ENCODE measurements around the gene VPS9D1.
A peak's percentile ranks its signal among the peaks of the same experiment; 100 is the strongest.

VPS9D1 gene

DNA sequence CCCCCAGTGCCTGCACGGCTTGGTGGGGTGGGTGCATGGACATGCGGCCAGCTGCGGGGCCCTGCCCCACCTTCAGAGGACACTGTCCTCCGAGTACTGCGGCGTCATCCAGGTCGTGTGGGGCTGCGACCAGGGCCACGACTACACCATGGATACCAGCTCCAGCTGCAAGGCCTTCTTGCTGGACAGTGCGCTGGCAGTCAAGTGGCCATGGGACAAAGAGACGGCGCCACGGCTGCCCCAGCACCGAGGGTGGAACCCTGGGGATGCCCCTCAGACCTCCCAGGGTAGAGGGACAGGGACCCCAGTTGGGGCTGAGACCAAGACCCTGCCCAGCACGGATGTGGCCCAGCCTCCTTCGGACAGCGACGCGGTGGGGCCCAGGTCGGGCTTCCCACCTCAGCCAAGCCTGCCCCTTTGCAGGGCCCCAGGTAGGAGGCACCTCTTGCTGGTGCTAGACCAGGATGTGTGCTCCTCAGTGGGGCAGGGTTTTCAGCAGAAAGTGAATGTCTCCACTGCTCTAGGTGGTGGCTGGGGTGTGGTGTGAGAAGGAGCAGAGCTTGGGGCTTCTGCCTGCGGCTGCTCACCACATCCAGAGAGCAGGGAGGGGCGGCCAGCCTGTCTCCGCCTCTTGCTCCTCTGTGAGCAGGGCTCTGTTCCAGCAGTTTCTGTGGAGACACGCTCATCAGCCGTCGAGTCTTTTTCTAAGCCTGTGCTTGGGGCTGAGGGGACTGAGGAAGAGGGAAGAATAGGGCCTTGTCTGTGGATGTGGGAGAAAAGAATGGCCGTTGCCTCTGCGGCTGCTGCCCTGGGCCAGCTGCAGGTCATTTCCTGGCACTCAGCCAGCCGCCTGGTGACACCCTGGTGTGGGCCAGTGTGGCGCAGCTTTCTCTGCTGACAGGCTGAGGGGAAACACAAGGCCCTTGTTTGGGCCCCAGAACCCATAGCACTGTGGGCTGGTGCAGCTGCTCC, 2.9 kb upstream of the VPS9D1 start:
- Histone ChIP-seq H3K36me3 (ENCODE audit: control insufficient read depth, insufficient read depth, low read length) (peaks cover 20% of the 10 kb centered on the region), H3K4me3 (replicated peaks; ENCODE audit: low read depth, low read length) (peak overlapping the region; percentile 78), H3K27me3 (replicated peaks; ENCODE audit: control insufficient read depth, insufficient read depth, low read length) (no peaks in the 10 kb centered on the region)
- no peak for DNase-seq (ENCODE audit: extremely low read depth, insufficient read length)
- TF ChIP-seq, protein P1, sequence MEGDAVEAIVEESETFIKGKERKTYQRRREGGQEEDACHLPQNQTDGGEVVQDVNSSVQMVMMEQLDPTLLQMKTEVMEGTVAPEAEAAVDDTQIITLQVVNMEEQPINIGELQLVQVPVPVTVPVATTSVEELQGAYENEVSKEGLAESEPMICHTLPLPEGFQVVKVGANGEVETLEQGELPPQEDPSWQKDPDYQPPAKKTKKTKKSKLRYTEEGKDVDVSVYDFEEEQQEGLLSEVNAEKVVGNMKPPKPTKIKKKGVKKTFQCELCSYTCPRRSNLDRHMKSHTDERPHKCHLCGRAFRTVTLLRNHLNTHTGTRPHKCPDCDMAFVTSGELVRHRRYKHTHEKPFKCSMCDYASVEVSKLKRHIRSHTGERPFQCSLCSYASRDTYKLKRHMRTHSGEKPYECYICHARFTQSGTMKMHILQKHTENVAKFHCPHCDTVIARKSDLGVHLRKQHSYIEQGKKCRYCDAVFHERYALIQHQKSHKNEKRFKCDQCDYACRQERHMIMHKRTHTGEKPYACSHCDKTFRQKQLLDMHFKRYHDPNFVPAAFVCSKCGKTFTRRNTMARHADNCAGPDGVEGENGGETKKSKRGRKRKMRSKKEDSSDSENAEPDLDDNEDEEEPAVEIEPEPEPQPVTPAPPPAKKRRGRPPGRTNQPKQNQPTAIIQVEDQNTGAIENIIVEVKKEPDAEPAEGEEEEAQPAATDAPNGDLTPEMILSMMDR (IDR thresholded peaks at IDR 0.05; ENCODE audit: insufficient read depth, low read length, poor library complexity, severe bottlenecking), result no peak

DNA sequence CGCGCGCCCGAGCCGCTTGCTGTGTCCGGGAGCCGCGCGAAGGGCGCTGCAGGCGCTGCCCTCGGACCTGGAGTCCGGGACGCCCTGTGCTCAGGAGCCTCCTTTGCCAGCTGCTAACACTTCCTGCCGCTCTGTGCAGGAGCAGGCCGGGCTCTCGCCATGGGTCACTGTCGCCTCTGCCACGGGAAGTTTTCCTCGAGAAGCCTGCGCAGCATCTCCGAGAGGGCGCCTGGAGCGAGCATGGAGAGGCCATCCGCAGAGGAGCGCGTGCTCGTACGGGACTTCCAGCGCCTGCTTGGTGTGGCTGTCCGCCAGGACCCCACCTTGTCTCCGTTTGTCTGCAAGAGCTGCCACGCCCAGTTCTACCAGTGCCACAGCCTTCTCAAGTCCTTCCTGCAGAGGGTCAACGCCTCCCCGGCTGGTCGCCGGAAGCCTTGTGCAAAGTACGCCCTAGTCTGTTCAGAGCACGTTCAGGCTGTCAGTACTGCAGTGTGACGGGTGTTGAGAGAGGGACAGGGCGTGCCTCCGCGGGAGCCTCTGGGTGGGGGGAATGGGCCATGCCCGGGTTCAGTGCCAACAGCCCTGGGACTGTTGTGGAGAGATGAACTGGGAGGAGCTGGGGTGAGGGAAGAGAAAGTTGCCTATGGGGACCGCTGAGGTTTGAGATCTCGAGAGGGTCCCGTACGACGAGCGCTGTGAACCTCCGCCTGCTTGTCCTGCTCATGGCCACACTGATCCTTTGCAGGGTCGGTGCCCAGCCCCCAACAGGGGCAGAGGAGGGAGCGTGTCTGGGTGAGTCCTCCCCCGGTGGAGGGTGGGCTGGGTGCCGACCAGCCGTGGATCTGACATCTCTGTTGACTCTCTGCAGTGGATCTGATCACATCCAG, 1.9 kb upstream of the VPS9D1 start:
- H3K4me3 ChIP-seq (replicated peaks; ENCODE audit: low read depth, low read length), result peak overlapping the region; percentile 78
- TF ChIP-seq, protein P1 (IDR thresholded peaks at IDR 0.05; ENCODE audit: insufficient read depth, low read length, poor library complexity, severe bottlenecking), result no peak
- no peaks in the 10 kb centered on the region for H3K27me3 ChIP-seq (replicated peaks; ENCODE audit: control insufficient read depth, insufficient read depth, low read length)
- DNase-seq (ENCODE audit: extremely low read depth, insufficient read length), result peak; percentile 68
- H3K36me3 ChIP-seq (ENCODE audit: control insufficient read depth, insufficient read depth, low read length), result peaks cover 18% of the 10 kb centered on the region

DNA sequence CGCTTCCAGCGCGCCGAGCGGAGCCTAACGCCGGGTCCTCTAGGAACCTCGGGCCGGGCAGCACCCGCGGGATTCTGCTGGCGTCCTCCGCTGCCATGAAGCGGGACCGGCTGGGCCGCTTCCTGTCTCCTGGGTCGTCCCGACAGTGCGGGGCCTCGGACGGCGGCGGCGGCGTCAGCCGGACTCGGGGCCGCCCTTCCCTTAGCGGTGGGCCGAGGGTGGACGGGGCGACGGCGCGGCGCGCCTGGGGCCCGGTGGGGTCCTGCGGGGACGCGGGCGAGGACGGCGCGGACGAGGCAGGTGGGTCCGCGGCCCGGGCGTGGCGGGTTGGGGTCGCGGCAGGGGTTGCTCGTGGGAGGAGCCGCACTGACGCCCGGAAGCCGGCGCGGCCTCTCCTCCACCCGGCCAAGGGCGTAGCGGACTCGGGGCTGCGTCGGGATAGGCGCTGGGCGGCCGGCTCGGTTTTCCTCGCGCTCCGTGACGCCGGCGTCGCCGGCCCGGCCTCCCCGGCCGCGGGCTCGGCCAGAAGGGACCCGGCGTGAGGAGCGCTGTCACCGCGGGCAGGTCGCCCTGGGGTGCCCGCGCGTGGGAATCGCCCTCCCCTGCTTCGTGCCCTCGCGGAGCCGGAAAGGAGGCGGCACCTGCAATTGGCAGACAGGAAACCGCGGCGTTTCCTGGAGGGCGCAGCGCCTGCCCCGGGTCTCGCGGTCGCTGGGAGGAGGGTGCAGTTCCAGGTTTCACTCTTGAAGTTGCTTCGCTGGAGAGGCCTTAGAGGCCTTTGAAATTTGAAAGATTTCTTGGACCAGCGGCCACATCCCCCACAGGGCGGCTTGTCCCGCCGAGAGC, 1.1 kb upstream of the VPS9D1 start:
- H3K36me3 ChIP-seq (ENCODE audit: control insufficient read depth, insufficient read depth, low read length), result peaks cover 14% of the 10 kb centered on the region
- TF ChIP-seq, protein P1 (IDR thresholded peaks at IDR 0.05; ENCODE audit: insufficient read depth, low read length, poor library complexity, severe bottlenecking), result no peak
- peak overlapping the region; percentile 78 for H3K4me3 ChIP-seq (replicated peaks; ENCODE audit: low read depth, low read length)
- DNase-seq (ENCODE audit: extremely low read depth, insufficient read length), result peak; percentile 82
- H3K27me3 ChIP-seq (replicated peaks; ENCODE audit: control insufficient read depth, insufficient read depth, low read length), result no peaks in the 10 kb centered on the region

DNA sequence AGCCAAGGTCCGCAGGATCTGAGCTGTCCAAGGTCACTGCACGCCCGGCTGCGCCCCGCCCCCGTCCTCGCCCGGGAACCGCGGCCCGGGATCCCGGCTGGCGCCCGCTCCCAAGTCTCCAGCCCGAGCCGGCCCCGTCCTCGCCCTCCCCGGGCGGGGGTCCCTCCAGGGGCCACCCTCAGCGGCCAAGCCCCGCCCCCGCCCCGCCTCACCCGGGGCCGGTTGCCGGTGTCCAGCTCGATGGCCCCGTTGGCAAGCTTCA, 216 bp downstream of the VPS9D1 start:
- Histone ChIP-seq H3K27me3 (replicated peaks; ENCODE audit: control insufficient read depth, insufficient read depth, low read length) (no peaks in the 10 kb centered on the region), H3K36me3 (ENCODE audit: control insufficient read depth, insufficient read depth, low read length) (peaks cover 14% of the 10 kb centered on the region), H3K4me3 (replicated peaks; ENCODE audit: low read depth, low read length) (peak overlapping the region; percentile 78)
- no peak for DNase-seq (ENCODE audit: extremely low read depth, insufficient read length)
- TF ChIP-seq, protein P1 (IDR thresholded peaks at IDR 0.05; ENCODE audit: insufficient read depth, low read length, poor library complexity, severe bottlenecking), result no peak

DNA sequence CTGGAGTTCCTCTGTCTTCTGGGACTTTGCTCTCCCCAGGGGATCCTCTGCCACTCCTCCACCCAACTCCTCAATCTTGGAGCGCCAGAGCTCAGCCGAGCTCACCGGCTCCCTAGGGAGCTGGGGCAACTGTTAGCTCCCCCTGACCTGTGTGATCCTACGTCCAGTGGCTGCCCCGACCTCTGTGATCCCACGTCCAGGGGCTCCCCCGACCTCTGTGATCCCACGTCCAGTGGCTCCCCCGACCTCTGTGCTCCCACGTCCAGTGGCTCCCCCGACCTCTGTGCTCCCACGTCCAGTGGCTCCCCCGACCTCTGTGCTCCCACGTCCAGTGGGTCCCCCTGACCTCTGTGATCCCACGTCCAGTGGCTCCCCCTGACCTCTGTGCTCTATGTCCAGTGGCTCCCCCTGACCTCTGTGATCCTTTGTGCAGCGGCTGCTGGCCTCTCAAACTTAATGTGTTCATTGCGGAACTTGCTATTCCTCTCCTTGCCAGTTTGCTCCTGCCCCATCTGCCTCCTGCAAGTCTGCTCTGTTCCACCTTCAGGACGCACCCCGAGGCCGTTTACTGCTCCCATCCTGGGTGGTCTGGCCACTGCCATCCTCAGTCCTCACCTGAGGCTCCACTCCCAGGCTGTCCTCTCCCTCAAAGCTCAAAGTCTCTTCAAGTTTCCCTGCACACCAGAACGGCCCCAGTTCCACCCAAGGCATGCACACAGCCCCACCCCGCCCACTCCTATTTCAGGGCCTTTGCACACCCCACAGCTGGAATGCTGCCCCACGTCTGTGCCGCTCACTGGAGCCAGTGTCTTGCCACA, 2.8 kb downstream of the VPS9D1 start:
- H3K4me3 ChIP-seq (replicated peaks; ENCODE audit: low read depth, low read length), result no peak overlapping the region
- DNase-seq (ENCODE audit: extremely low read depth, insufficient read length), result no peak
- TF ChIP-seq, protein P1 (IDR thresholded peaks at IDR 0.05; ENCODE audit: insufficient read depth, low read length, poor library complexity, severe bottlenecking), result no peak
- H3K36me3 ChIP-seq (ENCODE audit: control insufficient read depth, insufficient read depth, low read length), result peaks cover 4% of the 10 kb centered on the region
- H3K27me3 ChIP-seq (replicated peaks; ENCODE audit: control insufficient read depth, insufficient read depth, low read length), result no peaks in the 10 kb centered on the region

All from GM06990 (cell line).